ENCODE measurements around the gene RRAGD. TPM values are rescaled to one million over a fixed set of nuclear protein-coding genes. Genes with fewer than 3 reads are reported as not detected.

The RRAGD gene
- total and polyA plus RNA-seq, 2 of the 8 experiments (the other 6 are each of a cell fraction or from before 2014, with no cell fraction given), result 7.2 to 30.8 TPM

DNA sequence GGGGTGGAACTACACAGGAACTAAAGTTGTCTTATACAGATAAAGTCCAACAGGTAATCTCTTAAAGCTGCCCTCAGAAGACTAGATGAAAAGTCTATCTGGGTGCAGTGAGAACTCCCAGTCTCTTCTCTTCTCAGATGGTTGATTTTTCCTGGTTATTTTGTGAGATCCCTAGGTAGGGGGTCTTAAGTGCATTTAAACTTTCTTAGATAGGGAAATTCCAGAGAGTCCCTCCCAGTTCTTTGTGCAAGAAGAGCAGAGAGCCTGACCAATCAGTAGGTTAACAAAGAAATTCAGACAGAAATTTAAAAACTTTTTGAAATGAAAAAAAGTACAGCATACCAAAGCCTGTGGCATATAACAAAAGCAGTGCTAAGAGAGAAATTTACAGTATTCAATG is 95.0 kb downstream of the RRAGD start (continued):
- no peak for TF ChIP-seq CTBP2 (IDR thresholded peaks at IDR 0.05; ENCODE audit: borderline replicate concordance, insufficient read depth, insufficient read length, low read length)
